IMR-90 (cell line): ENCODE measurements around the gene SRRM4. TPM values are rescaled to one million over a fixed set of nuclear protein-coding genes. Genes with fewer than 3 reads are reported as not detected.

Experiments
- ATAC-seq: fragments of 200-7000 bp; cut with Tn5 transposase; 2 replicates; pipeline ENCODE4 v1.9.1; 2020; ENCODE audit warnings: low read depth, mild to moderate bottlenecking, moderate library complexity
- BruUV-seq: library from RNA; stranded (reverse); fragments of 400-500 nt; replicated peaks from 2 replicates; lab custom pipeline; 2021; lab: Mats Ljungman, UMichigan
- CTCF ChIA-PET: fragments of 300-600 bp; formaldehyde crosslinking; extraction: SDS; loops from one replicate; lab custom pipeline; 2021; ENCODE audit warnings: antibody characterized with exemption; lab: Yijun Ruan, JAX
- POLR2A ChIA-PET: fragments of 300-600 bp; sonication (Branson Sonifier 250); formaldehyde crosslinking; loops from one replicate; lab custom pipeline; 2022; ENCODE audit warnings: antibody characterized with exemption; ENCODE audit not compliant: unreplicated experiment; lab: Charles Lee
- DNase-seq: peaks from one replicate; pipeline ENCODE4 v3.0.0; 2013
- H2AFZ ChIP-seq: replicated peaks from 2 replicates; pipeline ENCODE3; 2013; ENCODE audit warnings: low read length, mild to moderate bottlenecking; ENCODE audit not compliant: poor library complexity
- H2AK5ac ChIP-seq: 2 replicates; pipeline ENCODE4 v1.6.1; 2013; ENCODE audit warnings: low read depth, low read length, inconsistent platforms
- H2AK9ac ChIP-seq: replicated peaks from 2 replicates; pipeline ENCODE3; 2013; ENCODE audit warnings: mild to moderate bottlenecking, low read depth, low read length, moderate library complexity; ENCODE audit not compliant: poor library complexity
- H2BK120ac ChIP-seq: 2 replicates; pipeline ENCODE4 v1.6.1; 2013; ENCODE audit warnings: low read depth, low read length, inconsistent platforms
- H2BK15ac ChIP-seq: 3 replicates; pipeline ENCODE4 v1.6.1; 2013; ENCODE audit warnings: low read depth, low read length, inconsistent platforms
- H2BK20ac ChIP-seq: 2 replicates; pipeline ENCODE4 v1.6.1; 2013; ENCODE audit warnings: low read depth, mild to moderate bottlenecking, inconsistent platforms, low read length, moderate library complexity
- H2BK5ac ChIP-seq: 2 replicates; pipeline ENCODE4 v1.6.1; 2013; ENCODE audit warnings: mild to moderate bottlenecking, low read depth, low read length, inconsistent platforms; ENCODE audit not compliant: poor library complexity, severe bottlenecking
- H3K14ac ChIP-seq: replicated peaks from 2 replicates; pipeline ENCODE4 v1.6.1; 2013; ENCODE audit warnings: low read depth, low read length, inconsistent platforms
- H3K18ac ChIP-seq: 2 replicates; pipeline ENCODE4 v1.6.1; 2013; ENCODE audit warnings: low read depth, low read length, control low read depth
- H3K23ac ChIP-seq: 2 replicates; pipeline ENCODE4 v1.6.1; 2013; ENCODE audit warnings: low read depth, low read length, inconsistent platforms
- H3K27ac ChIP-seq: 2 replicates; pipeline ENCODE4 v1.5.1; 2013; ENCODE audit warnings: mild to moderate bottlenecking, control low read depth, low read length; ENCODE audit not compliant: insufficient read depth
- H3K27me3 ChIP-seq: 2 replicates; pipeline ENCODE4 v1.6.1; 2013; ENCODE audit warnings: low read length; ENCODE audit not compliant: control insufficient read depth, insufficient read depth
- H3K36me3 ChIP-seq: 2 replicates; pipeline ENCODE4 v1.6.1; 2013; ENCODE audit warnings: low read length, mixed read lengths; ENCODE audit not compliant: control insufficient read depth, insufficient read depth
- H3K4ac ChIP-seq: 2 replicates; pipeline ENCODE4 v1.6.1; 2013; ENCODE audit warnings: low read depth, low read length, inconsistent platforms
- H3K4me1 ChIP-seq: 2 replicates; pipeline ENCODE4 v1.6.1; 2013; ENCODE audit warnings: low read length, mixed read lengths; ENCODE audit not compliant: control insufficient read depth, insufficient read depth
- H3K4me2 ChIP-seq: 2 replicates; pipeline ENCODE4 v1.6.1; 2013; ENCODE audit warnings: low read depth, mild to moderate bottlenecking, control low read depth, low read length, moderate library complexity
- H3K4me3 ChIP-seq: 2 replicates; pipeline ENCODE4 v1.5.1; 2013; ENCODE audit warnings: low read depth, mild to moderate bottlenecking, control low read depth, low read length, moderate library complexity; ENCODE audit not compliant: insufficient read depth
- H3K56ac ChIP-seq: 2 replicates; pipeline ENCODE4 v1.6.1; 2013; ENCODE audit warnings: low read length, inconsistent platforms; ENCODE audit not compliant: insufficient read depth; ENCODE audit errors: extremely low read depth
- H3K79me1 ChIP-seq, 2 experiments: 2 replicates each; pipeline ENCODE4 v1.6.1; 2013; ENCODE audit warnings: low read length in 2 of 2, inconsistent platforms in 1 of 2, low read depth in 1 of 2
- H3K9ac ChIP-seq: 2 replicates; pipeline ENCODE4 v1.6.1; 2013; ENCODE audit warnings: low read depth, low read length, control low read depth
- H3K9me1 ChIP-seq: 2 replicates; pipeline ENCODE4 v1.6.1; 2013; ENCODE audit warnings: low read length, inconsistent platforms; ENCODE audit not compliant: insufficient read depth
- H3K9me3 ChIP-seq: 2 replicates; pipeline ENCODE4 v1.6.1; 2013; ENCODE audit warnings: low read length; ENCODE audit not compliant: control insufficient read depth, insufficient read depth
- H4K20me1 ChIP-seq: 2 replicates; pipeline ENCODE4 v1.6.1; 2013; ENCODE audit warnings: low read length, inconsistent platforms; ENCODE audit not compliant: insufficient read depth
- H4K5ac ChIP-seq: 2 replicates; pipeline ENCODE4 v1.6.1; 2013; ENCODE audit warnings: mild to moderate bottlenecking, low read depth, low read length, control low read depth
- H4K8ac ChIP-seq, 2 experiments: 2 replicates each; pipeline ENCODE4 v1.6.1; 2013; ENCODE audit warnings: low read depth in 2 of 2, low read length in 2 of 2, control low read depth in 1 of 2, inconsistent platforms in 1 of 2
- H4K91ac ChIP-seq: 2 replicates; pipeline ENCODE4 v1.6.1; 2013; ENCODE audit warnings: low read depth, low read length, inconsistent platforms; ENCODE audit not compliant: insufficient read depth
- BHLHE40 ChIP-seq: fragments of 150-350 bp; IDR thresholded peaks from 2 replicates; pipeline ENCODE4 v1.6.1; 2016; ENCODE audit warnings: mild to moderate bottlenecking, low read depth, low read length
- CEBPB ChIP-seq: IDR thresholded peaks from 2 replicates; pipeline ENCODE4 v1.6.1; 2012; ENCODE audit warnings: low read depth, low read length, improper control_type of control experiment
- CHD1 ChIP-seq: IDR thresholded peaks from 2 replicates; pipeline ENCODE4 v1.6.1; 2012; ENCODE audit warnings: low read depth, low read length, improper control_type of control experiment
- CTCF ChIP-seq: conservative IDR thresholded peaks from 2 replicates; pipeline ENCODE4 v1.5.1; 2012; ENCODE audit warnings: mild to moderate bottlenecking, low read depth, low read length, improper control_type of control experiment
- ELK1 ChIP-seq: fragments of 150-350 bp; IDR thresholded peaks from 2 replicates; pipeline ENCODE4 v1.6.1; 2016; ENCODE audit warnings: low read depth, mild to moderate bottlenecking, low read length, moderate library complexity, borderline replicate concordance
- FOS ChIP-seq: fragments of 150-350 bp; IDR thresholded peaks from 2 replicates; pipeline ENCODE4 v1.6.1; 2016; ENCODE audit warnings: low read depth, low read length
- MAFK ChIP-seq: IDR thresholded peaks from 2 replicates; pipeline ENCODE4 v1.6.1; 2012; ENCODE audit warnings: low read depth, low read length, improper control_type of control experiment
- MAZ ChIP-seq: IDR thresholded peaks from 2 replicates; pipeline ENCODE4 v1.6.1; 2012; ENCODE audit warnings: low read depth, mild to moderate bottlenecking, low read length, improper control_type of control experiment, moderate library complexity, borderline replicate concordance
- MXI1 ChIP-seq: IDR thresholded peaks from 2 replicates; pipeline ENCODE4 v1.6.1; 2012; ENCODE audit warnings: low read depth, mild to moderate bottlenecking, low read length, moderate library complexity, borderline replicate concordance
- NFE2L2 ChIP-seq: fragments of 150-350 bp; IDR thresholded peaks from 2 replicates; pipeline ENCODE4 v1.6.1; 2016; ENCODE audit warnings: low read depth, mild to moderate bottlenecking, low read length
- POLR2A ChIP-seq: IDR thresholded peaks from 2 replicates; pipeline ENCODE4 v1.6.1; 2012; ENCODE audit warnings: mild to moderate bottlenecking, low read depth, low read length
- RAD21 ChIP-seq: IDR thresholded peaks from 2 replicates; pipeline ENCODE4 v1.6.1; 2012; ENCODE audit warnings: low read length, improper control_type of control experiment
- RCOR1 ChIP-seq: IDR thresholded peaks from 2 replicates; pipeline ENCODE4 v1.6.1; 2012; ENCODE audit warnings: mild to moderate bottlenecking, low read length, improper control_type of control experiment; ENCODE audit not compliant: insufficient replicate concordance
- RFX5 ChIP-seq: IDR thresholded peaks from 2 replicates; pipeline ENCODE4 v1.8.0; 2012; ENCODE audit warnings: low read depth, mild to moderate bottlenecking, low read length, moderate library complexity
- SMC3 ChIP-seq: fragments of 150-350 bp; IDR thresholded peaks from 2 replicates; pipeline ENCODE4 v1.6.1; 2016; ENCODE audit warnings: low read depth, mild to moderate bottlenecking, antibody characterized with exemption, low read length, moderate library complexity
- USF2 ChIP-seq: fragments of 150-350 bp; IDR thresholded peaks from 2 replicates; pipeline ENCODE4 v1.6.1; 2017; ENCODE audit warnings: mild to moderate bottlenecking, antibody characterized with exemption, low read length, low read depth
- WGBS, 2 experiments: methylation state at CpG; one replicate each; pipeline versions ENCODE4 v1.1.5 to v1.1.7; 2013; ENCODE audit warnings: missing lambda C conversion rate in 2 of 2; ENCODE audit not compliant: insufficient read length in 1 of 2; ENCODE audit errors: extremely low coverage in 2 of 2; 5-methylcytosine and 5-hydroxymethylcytosine counted together
- dilution Hi-C: fragments of 300-500 bp; cut with HindIII; formaldehyde crosslinking; loops from one replicate; pipeline ENCODE4 v1.14.3; 2018; ENCODE audit warnings: low sequenced_read_pairs; ENCODE audit not compliant: unreplicated experiment
- in situ Hi-C: fragments of 300-500 bp; cut with MboI; formaldehyde crosslinking; loops from 3 replicates; pipeline ENCODE4 v1.14.3; 2019; ENCODE audit warnings: low sequenced_read_pairs, inconsistent platforms, mixed read lengths
- intact Hi-C: fragments of 100-400 bp; cut with micrococcal nuclease; formaldehyde crosslinking; loops from 2 replicates; pipeline ENCODE4 v1.10.0; 2022
- polyA plus RNA-seq, 3 experiments: library from polyadenylated mRNA; depleted of rRNA; stranded (reverse); fragments of >200 nt; gene quantifications; 2 replicates each; pipeline ENCODE4 v1.2.3, GENCODE V29; 2012; ENCODE audit warnings: low replicate concordance in 1 of 3
- total RNA-seq: library from RNA; depleted of rRNA; stranded (reverse); fragments of >200 nt; gene quantifications from 2 replicates; pipeline ENCODE4 v1.2.3, GENCODE V29; 2012

Gene SRRM4
- total and polyA plus RNA-seq, 2 of the 4 experiments (the other 2 are of a cell fraction): not detected

DNA sequence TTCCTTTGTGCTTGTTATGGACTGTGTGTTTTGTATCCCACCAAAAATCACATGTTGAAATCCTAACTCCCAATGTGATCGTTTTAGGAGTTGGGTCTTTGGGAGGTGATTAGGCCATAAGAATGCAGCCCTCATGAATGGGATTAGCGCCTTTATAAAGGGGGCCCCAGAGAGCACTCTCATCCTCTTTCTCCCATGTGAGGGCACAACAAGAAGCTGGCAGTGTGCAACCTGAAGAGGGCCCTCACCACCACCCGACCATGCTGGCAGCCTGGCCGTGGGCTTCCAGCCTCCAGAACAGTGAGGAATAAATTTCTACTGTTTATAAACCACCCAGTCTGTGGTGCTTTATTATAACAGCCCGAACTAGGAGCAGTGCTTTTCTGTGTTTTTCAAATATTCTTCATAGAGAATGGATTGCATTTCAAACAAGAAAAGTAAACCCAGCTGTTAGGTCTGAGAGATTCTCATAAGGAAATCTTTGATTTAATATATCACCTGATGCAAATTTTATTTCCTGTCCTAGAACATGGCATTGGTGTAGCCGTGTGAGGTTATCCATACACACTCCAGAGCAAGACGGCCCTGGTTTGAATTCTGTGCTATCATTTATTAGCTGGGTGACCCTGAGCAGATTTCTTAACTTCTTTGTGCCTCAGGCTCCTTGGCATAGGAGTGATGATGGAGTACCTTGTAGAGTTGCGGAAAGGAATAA, 225.2 kb downstream of the SRRM4 start:
- dilution Hi-C loops: no loop called here

More for the DNA sequence above, 225.2 kb downstream of the SRRM4 start:
- Histone ChIP-seq H2BK120ac (no peak overlapping the region), H4K5ac (no peak overlapping the region), H3K9me1 (no peaks in the 10 kb centered on the region), H3K23ac (no peak overlapping the region), H3K27ac (no peak overlapping the region), H3K9ac (no peak overlapping the region), H4K91ac (no peak overlapping the region), H4K20me1 (no peaks in the 10 kb centered on the region), H3K14ac (no peak overlapping the region), H3K56ac (no peak overlapping the region), H3K4me3 (no peak overlapping the region), H3K4ac (no peak overlapping the region), H2AK9ac (no peak overlapping the region), H3K79me1 (no peaks in the 10 kb centered on the region), H3K9me3 (no peaks in the 10 kb centered on the region), H2BK15ac (no peak overlapping the region), H3K4me2 (no peak overlapping the region), H3K27me3 (no peaks in the 10 kb centered on the region), H4K8ac (no peak overlapping the region), H3K18ac (no peak overlapping the region), H2AFZ (no peak overlapping the region), H2AK5ac (no peak overlapping the region), H2BK5ac (no peak overlapping the region), H3K36me3 (no peaks in the 10 kb centered on the region), H3K4me1 (no peaks in the 10 kb centered on the region; the same call in 1 of the 2 replicates), H2BK20ac (no peak overlapping the region)
- in situ Hi-C loops (no loop called here), intact Hi-C loops (no loop called here)
- TF ChIP-seq RCOR1 (no peak), POLR2A (no peak), RFX5 (no peak), FOS (no peak), CHD1 (no peak), ELK1 (no peak), SMC3 (no peak), MXI1 (no peak), CTCF (no peak), NFE2L2 (no peak), RAD21 (no peak), MAZ (no peak), BHLHE40 (no peak), MAFK (no peak), USF2 (no peak), CEBPB (no peak)
- no CpG with 5 or more reads among the region's 8 CpGs for WGBS, 2 experiments
- POLR2A ChIA-PET: no interaction called here
- no peak for DNase-seq
- ATAC-seq: no peak
- CTCF ChIA-PET: no interaction called here
- BruUV-seq: no TSS peak
